Cardiac muscle cell (in vitro differentiated cells and primary cell): ENCODE results near the gene DQX1. TPM values are rescaled to one million over a fixed set of nuclear protein-coding genes. Genes with fewer than 3 reads are reported as not detected.

ENCODE experiments used
- DNase-seq, 2 donors: peaks; one replicate each; pipeline versions ENCODE4 v3.0.0 to v3.0.0-alpha.2; 2010 to 2017; ENCODE audit warnings: low read depth in 1 of 2, low spot score in 1 of 2
- H3K27ac ChIP-seq: fragments of 200-600 bp; sonication (generic); 2 replicates; pipeline ENCODE4 v1.5.1; 2016
- H3K27me3 ChIP-seq: fragments of 200-600 bp; sonication (generic); 2 replicates; pipeline ENCODE4 v1.6.0; 2016; ENCODE audit warnings: control low read depth
- H3K36me3 ChIP-seq: fragments of 200-600 bp; sonication (generic); 2 replicates; pipeline ENCODE4 v1.5.1; 2016; ENCODE audit warnings: control low read depth
- H3K4me1 ChIP-seq: fragments of 200-600 bp; sonication (generic); 2 replicates; pipeline ENCODE4 v1.8.1; 2017; ENCODE audit warnings: low read depth, mild to moderate bottlenecking, mixed run types
- H3K4me3 ChIP-seq: fragments of 200-600 bp; sonication (generic); 2 replicates; pipeline ENCODE4 v1.5.1; 2016; ENCODE audit warnings: mild to moderate bottlenecking
- H3K9me3 ChIP-seq: fragments of 200-600 bp; sonication (generic); 2 replicates; pipeline ENCODE4 v1.5.1; 2017; ENCODE audit warnings: low read depth, mild to moderate bottlenecking, control low read depth
- CTCF ChIP-seq: IDR thresholded peaks from 2 replicates; pipeline ENCODE4 v1.5.1; 2012; ENCODE audit warnings: low read depth, mild to moderate bottlenecking, low read length
- polyA plus RNA-seq: library from polyadenylated mRNA; unstranded; fragments of >200 nt; fragmentation: Nextera tagmentation; extraction: Ambion mirVana; gene quantifications from 2 replicates; pipeline ENCODE4 v1.2.1, GENCODE V29; 2016
- total RNA-seq: library from RNA; depleted of rRNA; stranded (reverse); fragments of >200 nt; gene quantifications from 2 replicates; pipeline ENCODE4 v1.2.3, GENCODE V29; 2016

DQX1 gene
- total and polyA plus RNA-seq, 2 experiments from 2014 or later = 0.67 to 0.98 TPM

- Histone ChIP-seq H3K36me3 (no peaks in the 10 kb centered on the region), H3K9me3 (no peaks in the 10 kb centered on the region), H3K4me3 (peak overlapping the region; percentile 44), H3K4me1 (peaks cover 8% of the 10 kb centered on the region), H3K27ac (no peak overlapping the region), H3K27me3 (peaks cover 24% of the 10 kb centered on the region)
- DNase-seq = peak in 1 of 2 donors; percentile 25
- no peak for TF ChIP-seq CTCF
Observed at GRCh38 chr2:74548285-74548899, 22.4 kb upstream of the DQX1 start.

- no peak for DNase-seq
- no peak for TF ChIP-seq CTCF
- Histone ChIP-seq H3K27me3 (peaks cover 23% of the 10 kb centered on the region), H3K4me3 (no peak overlapping the region), H3K27ac (no peak overlapping the region), H3K9me3 (no peaks in the 10 kb centered on the region), H3K36me3 (no peaks in the 10 kb centered on the region), H3K4me1 (no peaks in the 10 kb centered on the region)
Observed at GRCh38 chr2:74546004-74546403, 20.0 kb upstream of the DQX1 start.

- H3K4me3 ChIP-seq = no peak overlapping the region
- H3K27me3 ChIP-seq = peaks cover 11% of the 10 kb centered on the region
- H3K36me3 ChIP-seq = no peaks in the 10 kb centered on the region
- DNase-seq = no peak
- no peaks in the 10 kb centered on the region for H3K4me1 ChIP-seq
- no peak for TF ChIP-seq CTCF
- no peaks in the 10 kb centered on the region for H3K9me3 ChIP-seq
- no peak overlapping the region for H3K27ac ChIP-seq
Observed at GRCh38 chr2:74544634-74545033, 18.6 kb upstream of the DQX1 start.

DNA sequence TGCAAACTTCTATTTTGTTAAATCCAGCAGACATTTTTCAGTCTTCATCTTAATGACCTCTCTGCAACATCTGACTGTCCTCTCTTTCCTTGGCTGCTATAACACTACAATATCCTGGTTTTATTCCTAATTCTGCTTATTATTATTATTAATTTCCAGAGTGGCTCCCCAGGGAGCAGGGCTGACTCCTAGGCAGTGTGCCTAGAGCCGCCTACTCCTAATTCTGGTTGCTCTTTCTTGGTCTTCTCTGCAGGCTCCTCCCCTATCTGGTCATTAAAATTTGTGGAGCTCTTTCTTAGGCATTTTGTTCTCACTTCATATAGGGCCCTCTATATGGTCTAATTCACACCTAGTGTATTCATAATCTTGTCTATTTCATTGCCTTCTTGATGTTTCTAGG lies 16.9 kb upstream of the DQX1 start:
- Histone ChIP-seq H3K27ac (no peak overlapping the region), H3K4me3 (no peak overlapping the region), H3K9me3 (no peaks in the 10 kb centered on the region), H3K27me3 (peaks cover 4% of the 10 kb centered on the region), H3K36me3 (no peaks in the 10 kb centered on the region), H3K4me1 (no peaks in the 10 kb centered on the region)
- no peak for TF ChIP-seq CTCF
- DNase-seq = no peak

GRCh38 chr2:74540291-74540690 lies 14.3 kb upstream of the DQX1 start:
- H3K27ac ChIP-seq = no peak overlapping the region
- DNase-seq = no peak
- no peaks in the 10 kb centered on the region for H3K4me1 ChIP-seq
- no peaks in the 10 kb centered on the region for H3K36me3 ChIP-seq
- TF ChIP-seq CTCF = no peak
- no peaks in the 10 kb centered on the region for H3K9me3 ChIP-seq
- H3K4me3 ChIP-seq = no peak overlapping the region
- H3K27me3 ChIP-seq = no peaks in the 10 kb centered on the region
